NCI-H128 (cell line): ENCODE data around the gene COX4I1.

Source experiments
- DNase-seq: peaks from one replicate; lab custom pipeline; 2025; ENCODE audit not compliant: unreplicated experiment; lab: John Stamatoyannopoulos, UW

Gene COX4I1

GRCh38 chr16:85839681-85840240 lies 40.3 kb downstream of the COX4I1 start:
- DNase-seq: no peak

- DNase-seq: no peak
Observed at GRCh38 chr16:85840395-85840794, 40.9 kb downstream of the COX4I1 start.

GRCh38 chr16:85840801-85841200 lies 41.3 kb downstream of the COX4I1 start:
- DNase-seq: no peak

- no peak for DNase-seq
Observed at GRCh38 chr16:85842435-85842834, 42.9 kb downstream of the COX4I1 start.

- DNase-seq: no peak
Observed at GRCh38 chr16:85842848-85843247, 43.4 kb downstream of the COX4I1 start.

GRCh38 chr16:85843471-85844168 lies 44.1 kb downstream of the COX4I1 start:
- no peak for DNase-seq

GRCh38 chr16:85844169-85844481 lies 44.6 kb downstream of the COX4I1 start:
- no peak for DNase-seq

GRCh38 chr16:85844786-85845185 lies 45.3 kb downstream of the COX4I1 start:
- no peak for DNase-seq

- DNase-seq: no peak
Observed at GRCh38 chr16:85845266-85845665, 45.8 kb downstream of the COX4I1 start.

GRCh38 chr16:85846461-85846860 lies 47.0 kb downstream of the COX4I1 start:
- DNase-seq: no peak

GRCh38 chr16:85847036-85847435 lies 47.5 kb downstream of the COX4I1 start:
- no peak for DNase-seq

- no peak for DNase-seq
Observed at GRCh38 chr16:85847681-85848601, 48.4 kb downstream of the COX4I1 start.

- DNase-seq: no peak
Observed at GRCh38 chr16:85848986-85849385, 49.5 kb downstream of the COX4I1 start.

- DNase-seq: no peak
Observed at GRCh38 chr16:85849388-85849787, 49.9 kb downstream of the COX4I1 start.

- DNase-seq: no peak
Observed at GRCh38 chr16:85850344-85850880, 50.9 kb downstream of the COX4I1 start.

GRCh38 chr16:85851034-85851785 lies 51.7 kb downstream of the COX4I1 start:
- DNase-seq: no peak

- DNase-seq: no peak
Observed at GRCh38 chr16:85853547-85854545, 54.4 kb downstream of the COX4I1 start.

GRCh38 chr16:85854935-85855334 lies 55.4 kb downstream of the COX4I1 start:
- DNase-seq: no peak

GRCh38 chr16:85856079-85856478 lies 56.6 kb downstream of the COX4I1 start:
- no peak for DNase-seq

- DNase-seq: no peak
Observed at GRCh38 chr16:85856585-85856984, 57.1 kb downstream of the COX4I1 start.
